Fibroblast of the conjunctiva (primary cell): ENCODE results near the gene PARD3.

ENCODE experiments used
- DNase-seq: peaks from one replicate; pipeline ENCODE4 v3.0.0-alpha.2; 2010; ENCODE audit warnings: low read depth

The PARD3 gene

GRCh38 chr10:34063592-34063991 is 751.5 kb downstream of the PARD3 start:
- DNase-seq: no peak

GRCh38 chr10:34061841-34062240 is 753.3 kb downstream of the PARD3 start:
- no peak for DNase-seq
